ENCODE data around the gene IL23R.

The IL23R gene

DNA sequence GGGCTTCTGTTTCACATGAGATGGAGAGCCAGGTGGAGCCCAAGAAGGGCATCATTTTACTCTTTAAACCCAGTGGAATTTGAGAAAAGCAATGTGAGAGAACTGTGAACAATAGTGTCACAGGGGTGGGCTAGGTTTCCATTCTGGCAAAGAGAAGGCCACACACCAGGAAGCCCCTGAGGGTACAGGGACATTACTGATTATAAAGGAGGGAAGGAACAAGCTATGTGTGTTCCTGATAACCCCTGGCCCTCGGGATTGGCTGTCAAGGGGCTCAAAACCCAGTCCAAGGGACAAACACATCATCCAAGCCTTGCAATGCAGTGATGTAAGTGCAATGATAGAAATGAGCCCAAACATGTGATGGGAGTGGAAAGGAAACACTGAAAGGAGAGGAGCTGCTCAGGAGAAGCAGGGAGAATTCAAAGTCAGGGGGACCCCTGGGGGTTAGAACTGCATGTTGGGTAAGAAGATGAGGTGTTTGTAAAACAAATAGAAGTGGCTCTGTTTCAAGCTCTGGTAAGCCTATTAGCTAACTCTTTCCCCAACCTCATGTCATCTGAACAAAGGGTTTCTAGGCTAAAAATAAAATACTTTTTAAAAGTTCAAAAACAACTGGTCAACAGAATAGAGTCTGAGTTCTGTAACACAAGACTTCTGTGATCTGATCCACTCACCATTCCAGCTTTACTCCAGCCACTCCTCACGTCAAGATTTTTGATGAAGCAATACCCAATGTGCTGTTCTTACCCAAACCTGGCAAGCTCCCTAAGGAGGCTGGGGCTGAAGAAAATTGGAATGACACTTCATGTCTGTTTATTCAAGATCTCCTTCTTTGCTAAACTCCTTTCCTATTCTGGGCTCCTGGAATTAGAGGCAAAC, 90.3 kb downstream of the IL23R start:
- DNase-seq = no peak

DNA sequence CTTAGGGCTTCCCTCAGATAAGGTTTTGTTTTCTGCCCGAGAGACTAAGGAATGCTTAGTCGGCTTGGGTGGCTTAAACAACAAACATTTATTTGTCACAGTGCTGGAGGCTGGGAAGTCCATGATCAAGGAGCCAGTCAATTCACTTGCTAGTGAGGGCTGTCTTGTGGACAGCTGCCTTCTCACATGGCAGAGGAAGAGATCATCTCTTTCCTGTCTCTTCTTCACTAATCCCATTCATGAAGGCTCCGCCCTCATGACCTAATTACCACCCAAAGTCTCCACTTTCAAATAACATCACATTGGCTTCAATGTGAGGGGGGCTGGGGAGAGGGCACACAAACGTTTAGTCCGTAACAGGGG, 90.9 kb downstream of the IL23R start:
- no peak for DNase-seq

DNA sequence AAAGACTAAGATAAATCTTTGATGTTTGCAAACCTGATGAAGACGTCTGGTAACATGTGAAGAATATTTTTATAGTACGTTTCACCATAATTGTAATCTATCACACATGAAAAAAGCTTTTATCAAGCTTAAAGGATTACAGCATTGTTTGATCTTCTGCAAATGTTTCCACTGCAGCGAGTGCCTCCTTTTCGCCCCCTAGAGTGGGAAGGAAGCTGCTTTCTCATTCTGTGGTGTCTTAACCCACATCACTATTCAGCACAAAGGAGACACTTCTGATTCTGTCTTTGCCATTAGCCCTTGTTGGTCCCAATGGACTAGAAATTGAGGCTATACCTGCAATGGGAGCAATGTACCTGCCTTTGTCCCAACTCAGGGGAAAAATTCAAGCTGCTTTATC, 95.4 kb downstream of the IL23R start:
- no peak for DNase-seq

DNA sequence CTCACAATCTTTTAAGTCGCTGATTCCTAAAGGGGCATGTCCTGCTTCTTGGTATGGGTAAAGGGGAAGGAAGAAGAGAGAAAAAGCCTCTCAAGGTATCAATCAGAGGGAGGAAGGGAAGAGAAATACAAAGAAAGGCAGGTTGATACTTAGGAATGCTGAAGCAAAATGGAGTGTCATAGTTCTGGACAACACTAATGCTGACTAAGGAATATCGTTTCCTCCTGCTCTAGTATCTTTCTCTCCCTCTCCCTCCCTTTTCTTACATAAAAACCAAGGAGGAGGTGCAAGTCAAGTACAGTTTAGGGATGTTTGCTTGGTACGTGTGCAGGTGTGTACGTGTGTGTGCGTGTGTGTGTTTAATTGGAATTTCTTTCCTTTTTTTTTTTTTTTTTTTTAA, 96.5 kb downstream of the IL23R start:
- no peak for DNase-seq

DNA sequence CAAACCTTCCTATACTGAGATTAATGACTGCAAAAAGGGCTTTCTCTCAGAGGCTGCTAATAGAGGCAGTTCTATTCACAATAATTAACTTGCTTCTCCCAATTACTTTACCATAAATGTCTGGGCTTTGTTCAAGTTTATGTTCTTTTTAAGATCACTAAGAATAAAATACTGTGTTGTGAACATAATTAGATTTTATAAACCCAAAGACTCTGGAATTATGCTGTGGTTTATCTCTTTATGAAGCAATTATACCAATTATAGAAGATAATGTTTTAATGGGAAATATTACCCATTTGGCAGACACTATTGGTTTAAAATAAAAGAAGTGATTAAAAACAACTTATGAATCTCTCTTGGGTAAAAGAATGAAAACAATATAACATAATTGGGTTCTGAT, 97.9 kb downstream of the IL23R start:
- no peak for DNase-seq

DNA sequence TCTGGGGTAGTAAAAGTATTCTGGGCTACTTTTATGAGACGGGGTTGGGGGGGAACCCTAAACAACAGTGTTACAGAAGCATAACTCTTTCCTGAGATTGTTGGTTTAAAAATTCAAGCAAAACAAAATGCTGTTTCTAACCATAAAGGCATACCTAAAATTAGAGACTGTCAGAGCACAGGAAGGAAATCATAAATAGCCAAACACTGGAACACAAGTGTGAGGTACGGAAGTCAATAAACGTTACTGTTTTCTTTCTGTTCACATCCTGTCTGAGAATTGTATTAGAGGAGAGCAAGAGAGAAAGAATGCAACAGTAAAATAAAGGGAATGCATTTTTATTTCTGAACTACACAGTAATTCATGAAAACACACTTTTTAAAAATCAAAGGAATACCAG, 98.6 kb downstream of the IL23R start:
- no peak for DNase-seq

DNA sequence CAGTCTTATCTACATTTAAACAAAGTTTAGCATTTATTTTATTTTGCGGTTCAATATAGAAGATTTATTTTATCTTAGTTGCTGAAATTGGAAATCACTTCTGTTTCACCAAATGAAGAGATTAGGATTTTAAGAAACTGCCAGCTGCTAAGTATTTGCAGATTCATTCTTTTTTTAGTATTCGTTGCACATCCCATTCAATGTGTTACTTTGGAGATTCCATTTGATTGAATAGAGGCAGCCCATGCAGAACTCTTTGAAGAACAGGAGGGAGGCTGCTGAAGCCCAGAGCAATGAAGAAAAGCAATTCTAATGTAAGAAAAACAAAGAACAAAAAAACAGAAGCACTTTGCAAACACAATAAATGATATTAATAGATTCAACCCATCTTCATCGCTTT, 102.8 kb downstream of the IL23R start:
- DNase-seq = no peak

DNA sequence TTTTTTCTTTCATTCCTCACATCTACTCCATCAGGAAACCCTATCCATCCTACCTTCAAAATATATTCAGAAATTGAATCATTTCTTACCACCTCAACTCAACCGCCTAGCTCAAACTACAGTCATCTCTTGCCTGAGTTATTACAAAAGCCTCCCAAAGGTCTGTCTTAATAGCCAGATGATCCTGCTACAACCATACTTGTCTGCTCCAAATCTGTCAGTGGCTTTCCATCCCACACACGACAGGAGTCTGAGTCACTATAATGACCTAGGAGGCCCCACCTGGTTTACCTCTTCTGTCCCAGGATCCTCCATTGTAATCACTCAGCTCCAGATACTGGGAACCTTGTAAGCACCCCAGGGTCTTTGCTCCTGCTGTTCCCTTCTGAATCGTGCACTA, 104.3 kb downstream of the IL23R start:
- DNase-seq = no peak

DNA sequence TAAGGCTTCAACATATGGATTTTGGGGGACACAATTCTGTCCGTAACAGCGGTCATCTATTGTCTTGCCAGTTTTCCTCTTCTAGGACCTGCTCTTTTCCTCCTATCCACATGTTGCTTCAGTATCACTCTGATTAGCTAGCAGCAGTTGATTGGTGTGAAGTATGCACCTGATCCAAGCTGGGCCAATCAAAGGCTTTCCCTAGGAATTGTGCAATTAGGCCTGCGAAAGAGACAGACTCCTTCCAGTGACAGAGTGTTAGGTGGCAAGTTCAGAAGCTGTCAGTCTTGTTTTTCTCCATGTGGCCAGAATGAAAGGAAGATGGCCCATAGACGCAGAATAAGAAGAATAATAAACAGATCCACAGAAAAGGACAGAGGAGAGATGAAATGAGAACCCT, 107.3 kb downstream of the IL23R start:
- DNase-seq = no peak

DNA sequence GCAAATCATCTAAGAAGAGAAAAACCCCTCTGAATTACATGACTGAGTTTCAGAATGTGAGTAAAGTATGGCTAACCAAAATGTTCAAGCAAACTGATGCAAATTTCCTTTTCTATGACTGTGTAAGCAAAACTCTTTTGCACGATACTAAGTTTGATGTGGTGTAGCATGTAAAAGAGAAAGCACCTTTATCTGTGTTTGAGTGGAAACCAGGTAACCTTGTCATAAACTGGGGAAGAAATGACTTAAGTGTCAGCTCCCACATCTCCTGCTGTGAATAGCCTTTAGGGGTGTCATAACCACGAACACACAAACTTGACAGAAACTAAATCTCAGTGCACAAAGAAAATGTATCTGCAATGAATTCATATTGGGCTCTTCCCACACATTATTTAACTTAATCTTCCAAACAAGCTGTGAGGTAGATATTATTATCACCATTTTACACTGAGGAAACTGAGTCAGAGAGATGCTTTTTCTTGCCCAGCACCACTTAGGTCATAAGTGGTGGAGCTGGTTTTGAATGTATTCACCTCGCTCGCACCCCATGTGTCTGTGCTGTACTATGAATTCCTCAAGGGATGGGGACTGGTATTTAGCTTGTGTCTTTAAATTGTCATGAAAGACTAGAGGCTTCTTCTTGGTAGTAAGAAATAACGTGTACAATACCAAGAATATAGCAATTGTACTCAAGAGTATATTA, 108.5 kb downstream of the IL23R start:
- DNase-seq = no peak

DNA sequence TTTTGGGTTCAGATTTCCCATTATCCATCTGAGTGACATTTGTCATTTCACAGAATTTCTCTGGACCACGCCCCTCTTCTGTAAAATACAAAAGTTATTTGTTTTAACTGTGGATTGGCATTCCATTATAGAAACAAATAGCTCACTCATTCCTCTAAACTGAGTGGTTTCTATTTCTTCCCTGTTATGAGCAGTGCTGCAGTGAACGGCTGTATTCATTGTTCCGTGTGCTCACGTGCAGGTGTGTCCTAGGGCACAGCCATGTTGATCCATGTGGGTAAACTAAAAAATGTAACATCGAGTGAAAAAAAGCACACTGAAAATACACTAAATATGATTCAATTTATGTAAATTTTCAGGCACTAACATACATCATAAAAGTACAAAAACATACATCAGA, 114.4 kb downstream of the IL23R start:
- no peak for DNase-seq

DNA sequence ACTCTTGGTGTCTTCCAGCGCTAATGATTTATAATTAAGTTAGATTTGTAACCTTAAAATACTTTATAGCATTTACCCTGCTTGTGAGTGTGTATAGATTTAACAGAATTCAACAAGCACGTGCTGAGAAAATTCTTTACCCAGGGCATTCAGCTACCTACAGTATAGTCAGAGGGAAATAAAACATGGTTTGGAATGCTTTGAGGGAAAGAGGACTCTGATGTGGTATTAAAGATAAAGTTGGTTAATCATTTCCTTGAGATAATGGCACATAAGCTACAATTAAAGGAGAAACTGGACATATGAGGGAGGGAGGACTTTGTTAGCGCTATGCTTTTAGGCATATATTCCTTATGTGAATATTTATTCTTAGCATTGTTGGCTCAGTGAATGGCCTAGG, 115.0 kb downstream of the IL23R start:
- no peak for DNase-seq

DNA sequence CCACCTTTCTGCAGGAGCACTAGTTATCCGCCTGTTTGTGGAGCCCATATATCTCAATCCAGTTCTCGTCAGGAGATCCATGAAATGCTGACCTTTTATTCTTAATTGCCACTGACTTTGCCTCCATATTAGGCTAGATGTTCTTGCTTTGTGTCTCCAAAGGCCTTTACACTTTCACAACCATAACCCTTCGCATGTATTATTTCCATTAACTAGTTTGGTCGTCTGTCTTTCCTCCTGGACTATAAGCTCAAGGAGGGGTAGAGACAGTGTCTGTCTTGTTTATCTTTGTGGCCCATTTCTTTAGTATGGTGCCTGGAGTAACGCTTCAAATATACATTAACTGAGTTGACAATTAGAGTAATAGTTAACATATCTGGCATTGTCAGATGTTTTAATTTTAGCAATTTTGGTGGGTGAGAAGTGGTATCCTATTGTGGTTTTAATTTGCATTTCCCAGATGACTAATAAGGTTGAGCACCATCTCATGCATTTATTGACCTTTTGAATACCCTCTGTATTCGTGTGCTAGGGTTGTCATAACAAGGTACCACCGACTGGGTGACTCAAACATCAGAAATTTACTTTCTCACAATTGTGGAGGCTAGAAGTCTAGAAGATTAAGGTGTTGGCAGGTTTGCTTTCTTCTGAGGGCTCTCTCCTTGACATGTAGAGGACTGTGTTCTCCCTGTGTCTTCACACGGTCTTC, 119.7 kb downstream of the IL23R start:
- DNase-seq = no peak

DNA sequence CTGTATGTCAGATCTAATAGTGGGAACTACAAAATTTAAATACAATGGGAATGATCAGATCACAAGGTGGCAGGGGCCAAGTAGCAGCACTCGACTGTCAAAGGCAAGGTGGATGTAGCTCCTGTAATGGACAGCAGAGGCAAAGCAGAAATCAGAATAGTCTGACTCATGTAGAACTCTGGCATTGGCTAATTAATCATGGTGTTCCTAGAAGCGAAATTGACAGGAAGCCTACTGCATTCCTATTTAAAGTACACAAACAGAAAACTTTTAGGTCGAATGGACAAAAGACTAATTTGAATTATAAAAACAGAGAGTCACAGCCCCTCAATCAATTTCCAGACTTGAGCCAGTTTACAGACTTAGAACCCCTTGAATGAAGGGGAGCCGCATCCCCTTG, 124.0 kb downstream of the IL23R start:
- DNase-seq = no peak

DNA sequence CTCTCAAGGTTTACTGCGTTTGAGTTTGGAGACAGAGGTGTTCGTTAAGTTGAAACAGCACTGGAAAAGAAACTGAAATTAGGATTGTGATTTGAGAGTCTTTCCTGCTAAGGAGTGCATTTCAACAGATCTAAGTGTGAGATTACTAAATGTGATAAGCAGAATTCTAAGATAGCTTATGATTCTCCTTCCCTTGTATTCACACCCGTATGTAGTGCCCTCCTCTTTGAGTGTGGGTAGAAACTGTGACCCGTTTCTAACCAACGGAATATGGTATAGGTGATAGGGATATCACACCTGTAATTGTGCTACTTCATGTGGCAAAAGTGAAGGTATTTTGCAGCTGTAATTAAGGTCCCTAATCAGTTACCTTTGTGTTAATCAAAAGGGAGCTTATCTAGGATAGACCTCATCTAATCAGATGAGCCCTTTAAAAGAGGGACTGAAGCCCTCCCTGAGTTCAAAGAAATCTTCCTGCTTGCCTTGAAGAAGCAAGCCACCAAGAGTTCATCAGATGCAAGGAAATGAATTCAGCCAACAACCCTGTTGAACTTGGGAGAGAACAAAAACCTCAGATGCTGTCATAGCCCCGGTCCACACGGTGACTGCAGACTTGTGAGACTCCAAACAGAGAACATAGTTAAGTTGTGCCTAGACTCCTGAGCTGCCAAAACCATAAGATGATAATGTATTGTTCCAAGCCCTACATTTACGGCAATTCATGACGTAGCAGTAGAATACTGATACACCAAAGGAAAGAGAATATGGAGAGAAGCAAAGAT, 128.8 kb downstream of the IL23R start:
- no peak for DNase-seq

DNA sequence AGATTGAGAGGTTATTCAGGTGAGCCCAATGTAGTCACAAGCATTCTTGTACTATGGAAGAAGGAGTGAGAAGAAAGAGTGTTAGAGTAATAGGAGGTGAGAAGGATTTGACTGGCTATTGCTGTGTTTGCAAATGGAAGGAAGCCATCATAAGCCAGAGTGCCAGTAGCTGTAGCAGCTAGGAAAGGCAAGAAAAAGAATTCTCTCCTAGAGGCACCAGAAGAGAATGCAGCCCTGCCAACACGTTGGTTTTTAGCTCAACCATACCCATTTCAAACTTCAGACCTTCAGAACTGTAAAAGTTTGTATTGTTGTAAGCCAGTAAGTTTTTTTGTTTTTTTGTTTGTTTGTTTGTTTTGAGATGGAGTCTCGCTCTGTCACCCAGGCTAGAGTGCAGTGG, 132.5 kb downstream of the IL23R start:
- no peak for DNase-seq

DNA sequence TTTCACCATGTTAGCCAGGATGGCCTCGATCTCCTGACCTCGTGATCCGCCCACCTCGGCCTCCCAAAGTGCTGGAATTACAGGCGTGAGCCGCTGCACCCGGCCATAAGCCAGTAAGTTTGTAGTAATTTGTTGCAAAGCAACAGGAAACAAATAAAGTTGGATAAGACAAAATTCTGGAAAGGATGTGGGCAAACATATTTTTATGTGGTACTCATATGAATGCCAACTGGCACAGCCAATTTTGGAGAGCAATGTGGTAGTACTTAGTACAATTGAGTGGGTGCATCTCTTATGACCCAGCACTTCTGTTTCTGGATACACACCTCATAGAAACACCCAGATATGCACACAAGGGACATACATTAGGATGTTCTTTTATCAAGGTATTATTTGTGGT, 133.0 kb downstream of the IL23R start:
- DNase-seq = no peak

DNA sequence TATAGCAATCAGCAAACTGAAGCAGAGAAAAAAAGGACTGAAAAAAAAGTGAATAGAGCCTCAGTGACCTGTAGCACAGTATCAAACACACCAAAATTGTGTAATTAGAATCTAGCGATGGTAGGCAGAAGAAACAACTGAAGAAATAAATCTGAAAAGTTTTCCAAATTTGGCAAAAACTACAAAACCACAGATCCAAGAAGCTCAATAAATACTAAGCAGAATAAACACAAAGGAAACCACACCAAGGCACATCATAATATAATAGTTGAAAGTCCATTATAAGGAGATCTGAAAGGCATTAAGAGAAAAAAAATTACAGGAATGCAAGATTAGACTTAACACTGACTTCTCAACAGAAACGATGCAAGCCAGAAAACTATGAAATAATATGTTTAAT, 134.3 kb downstream of the IL23R start:
- no peak for DNase-seq

DNA sequence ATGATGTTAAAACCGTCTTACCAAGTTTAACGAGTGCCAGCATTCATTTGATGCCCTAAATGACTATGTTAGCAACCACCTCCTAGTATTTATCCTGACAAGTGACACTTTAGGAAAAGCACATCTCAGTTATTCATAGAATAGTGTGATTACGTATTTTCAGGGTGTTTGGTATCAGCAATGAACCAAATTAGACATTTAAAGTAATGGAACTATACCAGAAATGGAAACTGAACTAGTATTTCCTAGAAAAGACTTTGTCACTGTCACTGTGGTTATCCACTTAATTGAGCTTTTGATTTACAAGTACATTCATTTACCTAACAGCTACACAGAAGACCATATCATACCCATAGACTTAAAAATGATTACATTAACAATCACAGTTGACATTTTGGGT, 137.8 kb downstream of the IL23R start:
- DNase-seq = no peak

DNA sequence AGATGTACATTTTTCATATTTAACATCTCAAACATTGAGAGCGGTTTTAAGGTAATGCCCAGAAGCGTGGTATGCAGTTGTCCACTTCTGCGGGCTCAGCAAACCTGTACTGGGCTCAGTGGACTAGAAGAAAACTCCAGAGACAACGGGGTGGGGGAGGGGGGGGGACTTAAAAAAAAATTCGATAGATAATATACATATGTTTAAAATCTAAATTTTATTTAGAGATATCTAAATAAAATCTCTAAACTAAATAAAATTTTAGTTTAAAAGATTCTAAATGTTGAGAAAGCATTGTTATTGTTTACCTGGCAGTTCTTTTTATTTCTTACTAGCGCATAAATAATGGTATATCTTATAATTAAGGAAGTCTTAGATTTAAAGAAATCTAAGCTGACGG, 140.3 kb downstream of the IL23R start:
- DNase-seq = no peak

DNA sequence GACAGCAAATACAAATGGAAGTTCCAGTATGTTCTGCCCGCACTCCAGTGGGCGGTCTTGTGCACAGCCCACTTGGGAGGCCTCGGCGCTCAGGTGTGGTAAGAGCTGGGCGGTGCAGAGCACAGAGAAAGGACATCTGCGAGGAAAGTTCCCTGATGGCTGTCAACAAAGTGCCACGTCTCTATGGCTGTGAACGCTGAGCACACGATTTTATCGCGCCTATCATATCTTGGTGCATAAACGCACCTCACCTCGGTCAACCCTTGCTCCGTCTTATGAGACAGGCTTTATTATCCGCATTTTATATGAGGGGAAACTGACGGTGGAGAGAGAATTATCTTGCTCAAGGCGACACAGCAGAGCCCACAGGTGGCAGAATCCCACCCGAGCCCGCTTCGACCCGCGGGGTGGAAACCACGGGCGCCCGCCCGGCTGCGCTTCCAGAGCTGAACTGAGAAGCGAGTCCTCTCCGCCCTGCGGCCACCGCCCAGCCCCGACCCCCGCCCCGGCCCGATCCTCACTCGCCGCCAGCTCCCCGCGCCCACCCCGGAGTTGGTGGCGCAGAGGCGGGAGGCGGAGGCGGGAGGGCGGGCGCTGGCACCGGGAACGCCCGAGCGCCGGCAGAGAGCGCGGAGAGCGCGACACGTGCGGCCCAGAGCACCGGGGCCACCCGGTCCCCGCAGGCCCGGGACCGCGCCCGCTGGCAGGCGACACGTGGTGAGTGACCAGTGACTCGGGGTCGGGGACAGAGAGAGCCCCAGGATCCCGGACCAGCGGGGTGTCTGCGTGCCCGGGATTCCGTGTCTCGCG, 141.2 kb downstream of the IL23R start, which contains the start of gene IL12RB2:
IL12RB2 (plus strand) TSS at position 623 of the 810 bp plus-strand sequence. CDS start 12,496 bp downstream, outside the sequence.
- DNase-seq = peak; percentile 36

DNA sequence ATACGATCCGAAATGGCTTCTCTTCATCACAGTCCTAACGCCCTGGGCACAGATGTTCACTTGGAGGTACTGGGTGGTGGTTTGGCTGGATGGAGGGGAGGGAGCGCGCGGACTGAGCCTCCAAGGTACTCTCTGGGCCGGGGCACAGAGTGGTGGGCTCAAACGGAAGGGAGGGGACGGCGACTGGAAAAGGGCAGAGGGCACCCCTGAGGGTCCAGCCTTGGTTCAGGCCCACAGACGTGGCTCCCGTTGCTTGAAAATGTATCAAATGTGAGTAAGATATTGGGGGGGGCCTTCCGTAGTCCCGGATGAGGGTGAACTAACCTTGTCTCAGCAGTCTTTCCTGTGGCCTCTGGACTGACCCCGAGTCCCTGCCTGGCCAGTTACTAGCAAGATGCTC, 141.9 kb downstream of the IL23R start:
- DNase-seq = no peak
